ENCODE data around the gene RNF8.
"Not testable (repeated sequence)": the region's sequence is repeated elsewhere in the genome, so short reads cannot be mapped to it uniquely, and the experiment has no call there.

RNF8 gene

DNA sequence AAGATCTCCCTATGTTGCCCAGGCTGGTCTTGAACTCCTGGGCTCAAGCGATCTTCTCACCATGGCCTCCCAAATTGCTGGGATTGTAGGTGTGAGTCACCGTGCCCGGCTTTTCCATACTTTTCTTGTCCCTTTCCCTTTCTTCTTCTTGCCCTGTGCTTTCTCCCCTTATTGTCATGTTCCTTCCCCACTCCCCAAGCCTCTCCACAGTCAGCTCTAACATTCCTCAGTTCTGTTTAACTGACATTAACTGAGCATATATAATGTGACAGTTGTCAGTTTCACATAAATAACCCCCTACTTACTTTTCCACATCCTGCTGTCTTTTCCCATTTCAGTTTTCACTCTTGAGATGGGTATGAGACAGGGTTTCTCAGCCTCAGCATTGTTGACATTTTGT is 9.5 kb upstream of the RNF8 start:
- H3K4me3 ChIP-seq (ENCODE audit: low read length), result no peak overlapping the region
- no peaks in the 10 kb centered on the region for H3K36me3 ChIP-seq (ENCODE audit: control insufficient read depth, insufficient read depth, low read length, severe bottlenecking)
- no peak overlapping the region for H3K9ac ChIP-seq (ENCODE audit: low read length)
- H3K27me3 ChIP-seq (replicated peaks; ENCODE audit: control insufficient read depth, insufficient read depth, low read length), result peaks cover 12% of the 10 kb centered on the region
- no peaks in the 10 kb centered on the region for H3K4me1 ChIP-seq (ENCODE audit: control insufficient read depth, insufficient read depth, low read length)
- DNase-seq (ENCODE audit: low read depth), result no peak
- H3K9me3 ChIP-seq (ENCODE audit: control insufficient read depth, low read length), result no peaks in the 10 kb centered on the region

DNA sequence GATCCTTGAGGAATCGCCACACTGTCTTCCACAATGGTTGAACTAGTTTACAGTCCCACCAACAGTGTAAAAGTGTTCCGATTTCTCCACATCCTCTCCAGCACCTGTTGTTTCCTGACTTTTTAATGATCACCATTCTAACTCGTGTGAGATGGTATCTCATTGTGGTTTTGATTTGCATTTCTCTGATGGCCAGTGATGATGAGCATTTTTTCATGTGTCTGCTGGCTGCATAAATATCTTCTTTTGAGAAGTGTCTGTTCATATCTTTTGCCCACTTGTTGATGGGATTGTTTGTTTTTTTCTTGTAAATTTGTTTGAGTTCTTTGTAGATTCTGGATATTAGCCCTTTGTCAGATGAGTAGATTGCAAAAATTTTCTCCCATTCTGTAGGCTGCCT is 8.0 kb upstream of the RNF8 start:
- not testable (repeated sequence) for H3K36me3 ChIP-seq (ENCODE audit: control insufficient read depth, insufficient read depth, low read length, severe bottlenecking); H3K9ac ChIP-seq (ENCODE audit: low read length); H3K4me1 ChIP-seq (ENCODE audit: control insufficient read depth, insufficient read depth, low read length); H3K4me3 ChIP-seq (ENCODE audit: low read length); DNase-seq (ENCODE audit: low read depth); H3K9me3 ChIP-seq (ENCODE audit: control insufficient read depth, low read length)
- H3K27me3 ChIP-seq (replicated peaks; ENCODE audit: control insufficient read depth, insufficient read depth, low read length), result peaks cover 12% of the 10 kb centered on the region

DNA sequence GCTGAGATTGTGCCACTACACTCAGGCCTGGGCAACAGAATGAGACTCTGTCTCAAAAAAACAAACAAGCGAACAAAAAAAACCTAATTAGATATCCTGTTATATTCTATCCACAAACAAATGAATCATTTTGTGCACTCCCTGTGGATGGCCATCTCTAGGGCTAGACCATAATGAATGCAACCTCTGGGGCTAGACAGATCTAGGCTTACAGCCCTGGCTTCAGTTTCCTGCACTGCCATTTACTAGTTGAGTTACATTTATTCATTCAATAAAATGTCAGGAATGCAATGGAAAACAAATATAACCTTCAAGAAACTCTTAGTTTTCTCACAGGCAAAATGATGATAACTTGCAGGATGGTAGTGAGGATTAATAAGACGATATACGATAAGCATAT is 6.6 kb upstream of the RNF8 start:
- no peak overlapping the region for H3K9ac ChIP-seq (ENCODE audit: low read length)
- H3K4me1 ChIP-seq (ENCODE audit: control insufficient read depth, insufficient read depth, low read length), result no peaks in the 10 kb centered on the region
- no peak for DNase-seq (ENCODE audit: low read depth)
- no peaks in the 10 kb centered on the region for H3K9me3 ChIP-seq (ENCODE audit: control insufficient read depth, low read length)
- no peaks in the 10 kb centered on the region for H3K36me3 ChIP-seq (ENCODE audit: control insufficient read depth, insufficient read depth, low read length, severe bottlenecking)
- H3K27me3 ChIP-seq (replicated peaks; ENCODE audit: control insufficient read depth, insufficient read depth, low read length), result peaks cover 12% of the 10 kb centered on the region
- no peak overlapping the region for H3K4me3 ChIP-seq (ENCODE audit: low read length)

DNA sequence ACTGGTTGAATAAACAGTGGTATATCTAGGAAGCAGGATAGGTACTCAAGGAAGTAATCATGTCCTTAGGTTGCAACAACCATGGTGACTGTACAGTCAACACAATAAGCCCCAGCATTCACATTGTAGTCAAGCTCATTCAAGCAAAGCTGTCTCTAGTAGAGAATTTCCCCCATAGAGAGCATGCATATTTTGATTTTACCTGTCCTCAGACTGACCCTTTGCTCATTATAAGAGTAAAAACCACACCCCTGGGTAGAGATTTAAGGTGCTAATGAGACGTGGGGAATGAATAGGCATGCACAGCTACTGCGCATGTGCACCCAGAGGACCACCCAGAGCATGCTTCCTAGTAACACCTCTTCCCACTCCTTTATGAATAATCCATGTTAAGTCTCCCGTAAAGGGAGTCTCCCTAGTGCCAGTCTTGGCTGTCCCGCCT is 6.1 kb upstream of the RNF8 start:
- Histone ChIP-seq H3K4me3 (ENCODE audit: low read length) (no peak overlapping the region), H3K36me3 (ENCODE audit: control insufficient read depth, insufficient read depth, low read length, severe bottlenecking) (no peaks in the 10 kb centered on the region), H3K9me3 (ENCODE audit: control insufficient read depth, low read length) (no peaks in the 10 kb centered on the region), H3K9ac (ENCODE audit: low read length) (no peak overlapping the region), H3K27me3 (replicated peaks; ENCODE audit: control insufficient read depth, insufficient read depth, low read length) (peaks cover 12% of the 10 kb centered on the region), H3K4me1 (ENCODE audit: control insufficient read depth, insufficient read depth, low read length) (no peaks in the 10 kb centered on the region)
- DNase-seq (ENCODE audit: low read depth), result no peak

DNA sequence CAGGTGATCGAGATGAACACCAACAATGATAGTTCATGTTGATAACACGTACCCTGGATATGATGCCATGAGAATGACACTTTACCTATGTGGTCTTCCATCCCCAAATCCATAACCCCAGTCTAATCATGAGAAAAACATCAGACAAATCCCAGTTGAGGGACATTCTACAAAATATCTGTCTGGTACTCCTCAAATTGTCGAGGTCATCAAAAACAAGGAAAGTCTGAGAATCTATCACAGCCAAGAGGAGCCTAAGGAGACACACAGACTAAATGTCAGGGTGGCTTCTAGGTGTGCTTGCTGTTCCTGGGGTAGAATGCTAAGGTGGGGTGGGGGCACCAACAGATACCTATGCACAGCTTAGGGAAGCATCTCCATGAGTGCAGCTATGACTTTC is 2.8 kb upstream of the RNF8 start:
- DNase-seq (ENCODE audit: low read depth), result no peak
- Histone ChIP-seq H3K4me3 (ENCODE audit: low read length) (no peak overlapping the region), H3K4me1 (ENCODE audit: control insufficient read depth, insufficient read depth, low read length) (peaks cover 14% of the 10 kb centered on the region), H3K9me3 (ENCODE audit: control insufficient read depth, low read length) (no peaks in the 10 kb centered on the region), H3K27me3 (replicated peaks; ENCODE audit: control insufficient read depth, insufficient read depth, low read length) (no peaks in the 10 kb centered on the region), H3K9ac (ENCODE audit: low read length) (no peak overlapping the region), H3K36me3 (ENCODE audit: control insufficient read depth, insufficient read depth, low read length, severe bottlenecking) (no peaks in the 10 kb centered on the region)

DNA sequence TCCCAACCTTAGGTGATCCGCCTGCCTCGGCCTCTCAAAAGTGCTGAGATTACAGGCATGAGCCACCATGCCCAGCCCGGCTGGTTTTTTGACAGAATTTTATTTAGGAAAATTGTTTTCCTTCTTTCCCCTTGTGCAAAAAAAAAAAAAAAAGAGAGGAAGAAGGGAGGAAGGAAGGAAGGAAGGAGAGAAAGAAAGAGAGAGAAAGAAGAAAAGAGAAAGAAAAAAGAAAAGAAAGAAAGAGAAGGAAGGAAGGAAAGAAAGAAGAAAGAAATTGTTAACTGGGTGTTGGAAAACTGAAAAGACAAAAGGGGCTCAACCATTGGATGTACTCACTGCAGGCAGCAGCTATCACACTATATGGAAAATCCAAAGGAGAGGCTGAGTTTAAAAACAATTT is 1.4 kb upstream of the RNF8 start:
- DNase-seq (ENCODE audit: low read depth), result no peak
- Histone ChIP-seq H3K27me3 (replicated peaks; ENCODE audit: control insufficient read depth, insufficient read depth, low read length) (no peaks in the 10 kb centered on the region), H3K36me3 (ENCODE audit: control insufficient read depth, insufficient read depth, low read length, severe bottlenecking) (no peaks in the 10 kb centered on the region), H3K9me3 (ENCODE audit: control insufficient read depth, low read length) (no peaks in the 10 kb centered on the region), H3K4me3 (ENCODE audit: low read length) (no peak overlapping the region), H3K4me1 (ENCODE audit: control insufficient read depth, insufficient read depth, low read length) (peaks cover 14% of the 10 kb centered on the region), H3K9ac (ENCODE audit: low read length) (no peak overlapping the region)

DNA sequence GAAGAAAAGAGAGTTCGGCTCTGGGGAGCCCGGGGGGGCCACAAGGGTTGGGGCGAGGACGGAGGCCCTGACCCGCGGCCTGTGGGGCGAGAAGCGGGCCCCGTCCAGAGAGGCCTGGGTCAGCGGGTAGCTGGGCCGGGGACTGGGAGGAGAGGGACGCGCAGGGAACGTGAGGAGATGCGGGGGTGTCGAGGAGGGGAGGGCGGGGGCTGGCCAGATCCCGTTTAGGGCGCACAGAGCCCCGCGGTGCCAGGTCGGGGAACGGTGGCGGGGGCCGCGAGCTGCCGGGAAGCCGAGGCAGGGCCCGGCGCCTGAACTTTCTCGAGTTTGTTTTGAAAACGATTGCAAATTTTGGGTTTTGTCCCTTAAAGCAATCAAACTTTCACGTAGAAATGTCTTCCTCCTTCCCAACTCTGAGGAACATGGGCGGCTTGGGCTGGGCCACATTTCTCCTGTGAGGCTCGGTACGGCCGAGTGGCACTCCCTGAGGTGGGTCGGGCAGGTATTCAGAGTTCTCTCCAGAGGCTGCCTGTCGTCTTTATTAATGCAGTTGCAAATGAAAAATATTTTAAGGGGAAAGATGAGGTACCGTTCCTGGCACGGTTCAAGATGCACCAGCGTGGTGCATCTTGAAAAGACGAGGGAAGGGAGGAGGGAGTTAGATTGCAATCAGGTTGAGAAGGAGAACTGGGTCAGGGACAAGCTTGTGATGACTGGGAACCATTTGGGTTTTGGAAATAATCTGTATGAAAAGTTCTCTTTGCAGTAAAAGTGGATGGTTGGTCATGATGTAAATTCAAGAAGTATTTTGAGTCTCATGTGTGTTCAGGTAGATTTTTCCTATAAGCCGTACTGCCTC is 972 bp downstream of the RNF8 start:
- peak overlapping the region; percentile 92 for H3K9ac ChIP-seq (ENCODE audit: low read length)
- no peaks in the 10 kb centered on the region for H3K9me3 ChIP-seq (ENCODE audit: control insufficient read depth, low read length)
- H3K36me3 ChIP-seq (ENCODE audit: control insufficient read depth, insufficient read depth, low read length, severe bottlenecking), result no peaks in the 10 kb centered on the region
- peak overlapping the region; percentile 96 for H3K4me3 ChIP-seq (ENCODE audit: low read length)
- H3K27me3 ChIP-seq (replicated peaks; ENCODE audit: control insufficient read depth, insufficient read depth, low read length), result no peaks in the 10 kb centered on the region
- peaks cover 14% of the 10 kb centered on the region for H3K4me1 ChIP-seq (ENCODE audit: control insufficient read depth, insufficient read depth, low read length)
- peak; percentile 73 for DNase-seq (ENCODE audit: low read depth)

DNA sequence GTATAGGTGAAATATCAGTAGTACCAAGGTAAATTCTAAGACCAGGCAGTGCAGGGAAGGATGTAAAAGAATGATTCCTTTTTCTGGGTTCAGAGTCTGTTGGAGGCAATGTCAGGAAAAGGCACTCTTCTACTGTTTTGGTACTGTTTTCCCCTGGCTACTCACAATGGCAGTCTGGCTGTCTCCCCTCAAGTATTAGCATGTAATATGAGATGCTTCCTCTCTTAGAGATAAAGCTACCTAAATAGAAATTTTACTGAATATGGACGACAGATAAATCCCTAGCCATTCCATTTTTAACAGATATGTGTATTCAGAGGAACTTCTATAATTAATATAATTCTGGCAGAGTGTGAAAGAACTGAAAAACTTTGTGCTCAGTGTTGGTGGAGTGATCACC is 3.5 kb downstream of the RNF8 start:
- Histone ChIP-seq H3K4me1 (ENCODE audit: control insufficient read depth, insufficient read depth, low read length) (peaks cover 14% of the 10 kb centered on the region), H3K9ac (ENCODE audit: low read length) (no peak overlapping the region), H3K27me3 (replicated peaks; ENCODE audit: control insufficient read depth, insufficient read depth, low read length) (no peaks in the 10 kb centered on the region), H3K4me3 (ENCODE audit: low read length) (no peak overlapping the region), H3K36me3 (ENCODE audit: control insufficient read depth, insufficient read depth, low read length, severe bottlenecking) (peaks cover 16% of the 10 kb centered on the region), H3K9me3 (ENCODE audit: control insufficient read depth, low read length) (no peaks in the 10 kb centered on the region)
- DNase-seq (ENCODE audit: low read depth), result no peak

DNA sequence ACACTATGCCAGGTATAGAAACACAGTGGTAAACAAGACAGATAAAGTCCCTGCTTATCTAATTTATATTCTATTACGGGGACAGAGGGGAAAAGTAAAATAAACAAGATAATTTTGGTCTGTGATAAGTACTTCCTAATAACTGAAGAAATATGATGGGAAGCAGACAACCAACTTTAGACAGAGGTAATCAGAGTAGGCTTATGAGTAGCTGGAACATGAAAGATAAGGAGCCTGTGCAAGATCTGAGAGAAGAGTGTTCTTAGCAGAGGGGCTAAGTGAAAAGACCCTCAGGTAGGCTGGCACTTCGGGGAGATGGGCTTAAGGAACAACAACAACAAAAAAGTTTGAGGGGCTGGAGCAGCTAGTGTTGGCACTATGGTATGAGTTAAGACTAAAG is 4.1 kb downstream of the RNF8 start:
- H3K9me3 ChIP-seq (ENCODE audit: control insufficient read depth, low read length), result no peaks in the 10 kb centered on the region
- H3K4me3 ChIP-seq (ENCODE audit: low read length), result no peak overlapping the region
- H3K9ac ChIP-seq (ENCODE audit: low read length), result no peak overlapping the region

DNA sequence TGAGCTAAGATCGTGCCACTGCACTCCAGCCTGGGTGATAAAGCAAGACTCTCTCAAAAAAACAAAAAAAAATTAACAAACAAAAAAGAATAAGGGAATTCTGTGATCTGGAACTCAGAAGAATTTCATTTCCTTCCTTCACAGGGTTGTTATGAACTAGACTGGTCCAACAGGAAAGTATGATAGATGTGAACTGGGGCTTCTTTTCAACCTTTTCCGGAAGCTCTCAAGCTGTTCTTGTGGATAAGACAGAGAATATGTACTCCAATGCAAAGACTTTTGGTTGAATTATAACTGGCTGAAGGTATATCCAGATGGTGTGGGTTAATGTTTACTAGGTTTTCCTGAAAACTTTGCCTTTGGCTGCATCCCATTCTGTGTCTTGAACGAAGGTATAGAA is 5.3 kb downstream of the RNF8 start:
- Histone ChIP-seq H3K27me3 (replicated peaks; ENCODE audit: control insufficient read depth, insufficient read depth, low read length) (no peaks in the 10 kb centered on the region), H3K36me3 (ENCODE audit: control insufficient read depth, insufficient read depth, low read length, severe bottlenecking) (peaks cover 29% of the 10 kb centered on the region), H3K4me1 (ENCODE audit: control insufficient read depth, insufficient read depth, low read length) (peaks cover 9% of the 10 kb centered on the region), H3K9me3 (ENCODE audit: control insufficient read depth, low read length) (no peaks in the 10 kb centered on the region), H3K4me3 (ENCODE audit: low read length) (no peak overlapping the region), H3K9ac (ENCODE audit: low read length) (no peak overlapping the region)
- no peak for DNase-seq (ENCODE audit: low read depth)

More for the DNA sequence above, 4.1 kb downstream of the RNF8 start:
- Histone ChIP-seq H3K36me3 (ENCODE audit: control insufficient read depth, insufficient read depth, low read length, severe bottlenecking) (peaks cover 21% of the 10 kb centered on the region), H3K4me1 (ENCODE audit: control insufficient read depth, insufficient read depth, low read length) (peaks cover 14% of the 10 kb centered on the region), H3K27me3 (replicated peaks; ENCODE audit: control insufficient read depth, insufficient read depth, low read length) (no peaks in the 10 kb centered on the region)
- DNase-seq (ENCODE audit: low read depth), result no peak

DNA sequence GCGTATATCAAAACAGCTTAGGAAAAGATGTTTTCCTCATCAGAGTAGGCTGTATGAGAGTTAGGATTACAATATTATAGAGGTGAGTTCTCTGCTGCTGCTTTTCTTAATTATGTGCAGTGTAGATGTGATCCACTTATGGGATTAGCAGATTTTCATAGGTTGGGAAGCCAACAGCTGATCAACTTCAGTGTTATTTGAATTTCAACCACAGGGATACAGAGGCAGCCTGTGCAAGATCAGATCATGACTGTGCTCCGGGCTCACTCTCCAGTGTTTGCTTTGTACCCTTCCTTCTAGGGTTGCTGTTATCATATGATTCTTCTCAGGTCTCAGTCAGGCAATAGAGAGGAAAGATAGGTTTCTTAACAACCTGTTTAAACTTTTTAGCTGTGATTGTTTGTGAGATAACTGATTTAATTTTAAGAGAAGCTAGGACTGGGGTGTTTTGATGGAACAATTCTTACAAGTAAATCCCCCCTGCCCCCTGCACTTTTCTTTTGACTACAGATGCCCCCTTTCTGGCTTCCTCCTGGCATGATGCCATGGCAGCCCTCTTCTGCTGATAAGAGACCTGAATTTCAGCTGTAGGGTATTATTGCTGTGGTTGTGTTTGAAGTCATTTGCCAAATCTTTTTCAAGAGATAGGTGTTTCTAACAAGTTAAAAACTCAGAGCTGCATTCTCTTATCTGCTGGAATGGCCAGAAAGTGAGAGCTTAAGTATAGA is 8.5 kb downstream of the RNF8 start:
- H3K27me3 ChIP-seq (replicated peaks; ENCODE audit: control insufficient read depth, insufficient read depth, low read length), result no peaks in the 10 kb centered on the region
- peaks cover 39% of the 10 kb centered on the region for H3K36me3 ChIP-seq (ENCODE audit: control insufficient read depth, insufficient read depth, low read length, severe bottlenecking)
- H3K4me1 ChIP-seq (ENCODE audit: control insufficient read depth, insufficient read depth, low read length), result no peaks in the 10 kb centered on the region
- no peak overlapping the region for H3K4me3 ChIP-seq (ENCODE audit: low read length)
- no peak overlapping the region for H3K9ac ChIP-seq (ENCODE audit: low read length)
- no peak for DNase-seq (ENCODE audit: low read depth)
- no peaks in the 10 kb centered on the region for H3K9me3 ChIP-seq (ENCODE audit: control insufficient read depth, low read length)
